GM12872 (cell line): ENCODE measurements around the gene ABTB1.

ENCODE experiments used
- CTCF ChIP-seq: IDR thresholded peaks from 3 replicates; pipeline ENCODE4 v1.5.1; 2011; ENCODE audit warnings: low read depth, mild to moderate bottlenecking, low read length, moderate library complexity; ENCODE audit not compliant: insufficient read depth

Gene ABTB1

GRCh38 chr3:127679534-127680145 lies 6.9 kb downstream of the ABTB1 start:
- TF ChIP-seq CTCF: no peak

GRCh38 chr3:127680146-127680661 lies 7.5 kb downstream of the ABTB1 start:
- TF ChIP-seq CTCF: no peak

GRCh38 chr3:127680798-127681221 lies 8.1 kb downstream of the ABTB1 start:
- no peak for TF ChIP-seq CTCF

- TF ChIP-seq CTCF: no peak
Observed at GRCh38 chr3:127682561-127682960, 9.8 kb downstream of the ABTB1 start.

- no peak for TF ChIP-seq CTCF
Observed at GRCh38 chr3:127684871-127685707, 12.3 kb downstream of the ABTB1 start.

GRCh38 chr3:127685708-127686511 lies 13.2 kb downstream of the ABTB1 start:
- no peak for TF ChIP-seq CTCF

- no peak for TF ChIP-seq CTCF
Observed at GRCh38 chr3:127686512-127686894, 13.8 kb downstream of the ABTB1 start.
